Posterior cingulate gyrus (tissue), 11 donors: ENCODE data around the gene TMEM39A.

ENCODE experiments used
- DNase-seq, 10 donors: peaks; one replicate each; pipeline versions ENCODE4 v3.0.0 to v3.0.0-alpha.2; 2020 to 2021; ENCODE audit warnings: mixed read lengths in 3 of 10
- intact Hi-C: fragments of 100-400 bp; cut with DNase I; formaldehyde crosslinking; loops from one replicate; pipeline ENCODE4 v1.15.1; 2023

Gene TMEM39A

GRCh38 chr3:119463171-119464169, at the start of gene TMEM39A:
Gene TMEM39A (minus strand): TSS chr3:119463615. CDS start chr3:119462074, 1,541 bp downstream.
- peak; percentile 99 to 100 (median 99) for DNase-seq

GRCh38 chr3:119510690-119511089, 47.3 kb upstream of the TMEM39A start:
- no peak for DNase-seq
- intact Hi-C loops, result no loop called here

More at GRCh38 chr3:119463171-119464169, at the start of gene TMEM39A:
- intact Hi-C loops, result loop anchor here (1.0 kb wide), 1 partner anchor 35 kb away; the partner anchor contains the start of gene TIMMDC1

GRCh38 chr3:119508172-119508845, 44.9 kb upstream of the TMEM39A start:
- intact Hi-C loops, result no loop called here
- no peak for DNase-seq

- intact Hi-C loops, result no loop called here
- no peak for DNase-seq
Observed at GRCh38 chr3:119507404-119507803, 44.0 kb upstream of the TMEM39A start.

GRCh38 chr3:119506631-119507030, 43.2 kb upstream of the TMEM39A start:
- intact Hi-C loops, result no loop called here
- DNase-seq, result no peak

GRCh38 chr3:119500901-119501300, 37.5 kb upstream of the TMEM39A start:
- intact Hi-C loops, result no loop called here
- DNase-seq, result no peak

GRCh38 chr3:119500265-119500664, 36.9 kb upstream of the TMEM39A start:
- DNase-seq, result no peak
- intact Hi-C loops, result no loop called here

GRCh38 chr3:119498186-119499011, 35.0 kb upstream of the TMEM39A start, which contains the start of gene TIMMDC1:
Gene TIMMDC1 (plus strand): TSS chr3:119498547. CDS start chr3:119498734, 187 bp downstream.
- peak; percentile 97 to 100 (median 99) for DNase-seq
- intact Hi-C loops, result loop anchor here (1.0 kb wide), 2 partner anchors 35 to 179 kb away; partner anchors contain the start of genes COX17 and TMEM39A

- peak in 5 of 10 donors; percentile 9 to 67 (median 14) for DNase-seq
Observed at GRCh38 chr3:119497820-119498185, 34.4 kb upstream of the TMEM39A start.

GRCh38 chr3:119494597-119494996, 31.2 kb upstream of the TMEM39A start:
- no peak for DNase-seq
- intact Hi-C loops, result no loop called here

More at GRCh38 chr3:119497820-119498185, 34.4 kb upstream of the TMEM39A start:
- intact Hi-C loops, result loop anchor here (1.0 to 2.0 kb wide), 3 partner anchors 29 to 179 kb away; partner anchors contain the start of genes COX17, POGLUT1 and TMEM39A

GRCh38 chr3:119492810-119493209, 29.4 kb upstream of the TMEM39A start:
- no peak for DNase-seq

GRCh38 chr3:119492128-119492527, 28.7 kb upstream of the TMEM39A start:
- DNase-seq, result no peak
- intact Hi-C loops, result no loop called here

More at GRCh38 chr3:119492810-119493209, 29.4 kb upstream of the TMEM39A start:
- intact Hi-C loops, result no loop called here

GRCh38 chr3:119490153-119490552, 26.7 kb upstream of the TMEM39A start:
- no peak for DNase-seq
- intact Hi-C loops, result no loop called here

GRCh38 chr3:119485563-119485962, 22.1 kb upstream of the TMEM39A start:
- no peak for DNase-seq
- intact Hi-C loops, result no loop called here

- DNase-seq, result no peak
- intact Hi-C loops, result no loop called here
Observed at GRCh38 chr3:119483101-119483500, 19.7 kb upstream of the TMEM39A start.

- intact Hi-C loops, result no loop called here
- no peak for DNase-seq
Observed at GRCh38 chr3:119481079-119481478, 17.7 kb upstream of the TMEM39A start.

GRCh38 chr3:119470866-119471265, 7.5 kb upstream of the TMEM39A start:
- DNase-seq, result no peak
- intact Hi-C loops, result no loop called here

GRCh38 chr3:119469418-119470189, 6.2 kb upstream of the TMEM39A start:
- intact Hi-C loops, result loop anchor here (2.0 kb wide), 1 partner anchor 27 kb away; no protein-coding TSS in a partner anchor
- no peak for DNase-seq

GRCh38 chr3:119468041-119468440, 4.6 kb upstream of the TMEM39A start:
- no peak for DNase-seq
- intact Hi-C loops, result loop anchor here (2.0 kb wide), 1 partner anchor 29 kb away; no protein-coding TSS in a partner anchor
